Islet precursor cell (in vitro differentiated cells): ENCODE results near the gene RPLP2.

ENCODE experiments used
- DNase-seq: peaks from one replicate; pipeline ENCODE4 v3.0.0-alpha.2; 2018

The RPLP2 gene

GRCh38 chr11:809287-810039, at the start of gene RPLP2:
Gene RPLP2 (plus strand): TSS chr11:809967. CDS start chr11:810235, 268 bp downstream.
- peak; percentile 98 for DNase-seq

- DNase-seq: no peak
Measured at GRCh38 chr11:760236-760635, 49.5 kb upstream of the RPLP2 start.

GRCh38 chr11:761526-762108, 48.1 kb upstream of the RPLP2 start:
- DNase-seq: no peak

GRCh38 chr11:762421-763072, 47.2 kb upstream of the RPLP2 start:
- DNase-seq: peak; percentile 57

GRCh38 chr11:763073-763463, 46.7 kb upstream of the RPLP2 start:
- peak; percentile 59 for DNase-seq

GRCh38 chr11:763549-764321, 46.0 kb upstream of the RPLP2 start:
- DNase-seq: peak; percentile 52

GRCh38 chr11:764322-765024, 45.3 kb upstream of the RPLP2 start:
- no peak for DNase-seq

GRCh38 chr11:765025-765801, 44.6 kb upstream of the RPLP2 start:
- DNase-seq: peak; percentile 83

GRCh38 chr11:765802-766091, 44.0 kb upstream of the RPLP2 start:
- DNase-seq: no peak

- DNase-seq: no peak
Measured at GRCh38 chr11:766106-766935, 43.4 kb upstream of the RPLP2 start.

- no peak for DNase-seq
Measured at GRCh38 chr11:766936-767210, 42.9 kb upstream of the RPLP2 start.

- DNase-seq: no peak
Measured at GRCh38 chr11:767238-767637, 42.5 kb upstream of the RPLP2 start.

GRCh38 chr11:769887-770641, 39.7 kb upstream of the RPLP2 start:
- no peak for DNase-seq

GRCh38 chr11:770642-771616, 38.8 kb upstream of the RPLP2 start:
- no peak for DNase-seq

GRCh38 chr11:771617-772204, 38.1 kb upstream of the RPLP2 start:
- no peak for DNase-seq

- DNase-seq: peak; percentile 60
Measured at GRCh38 chr11:772429-773390, 37.1 kb upstream of the RPLP2 start.

GRCh38 chr11:773425-773824, 36.3 kb upstream of the RPLP2 start:
- no peak for DNase-seq

GRCh38 chr11:773830-774229, 35.9 kb upstream of the RPLP2 start:
- DNase-seq: no peak
